Endothelial cell of umbilical vein (primary cell): ENCODE results near the gene ZNF678. TPM values are rescaled to one million over a fixed set of nuclear protein-coding genes. Genes with fewer than 3 reads are reported as not detected.

Experiments used
- BruUV-seq: library from RNA; stranded (reverse); fragments of 400-500 nt; replicated peaks from 2 replicates; lab custom pipeline; 2021; lab: Mats Ljungman, UMichigan
- CTCF ChIA-PET: fragments of 300-600, 350-600 bp; sonication (Branson Sonifier 250); formaldehyde crosslinking; loops from one replicate; lab custom pipeline; 2021; ENCODE audit warnings: antibody characterized with exemption, inconsistent platforms; lab: Charles Lee
- POLR2A ChIA-PET: fragments of 300-600, 350-600 bp; sonication (Branson Sonifier 250); formaldehyde crosslinking; loops from one replicate; lab custom pipeline; 2021; ENCODE audit warnings: antibody characterized with exemption, inconsistent platforms; lab: Charles Lee
- DNase-seq: peaks from one replicate; pipeline ENCODE4 v3.0.0-alpha.2; 2011; ENCODE audit warnings: low read depth, low spot score
- FAIRE-seq: peaks from 2 replicates; lab custom pipeline; 2011; peaks lifted over from hg19 to GRCh38; lab: Jason Lieb, UNC
- H2AFZ ChIP-seq: 2 replicates; pipeline ENCODE4 v1.6.0; 2012; ENCODE audit warnings: low read depth, low read length, control low read depth, inconsistent platforms
- H3K27ac ChIP-seq: 2 replicates; pipeline ENCODE4 v1.5.1; 2011; ENCODE audit warnings: low read depth, mild to moderate bottlenecking, control low read depth, low read length, moderate library complexity; ENCODE audit not compliant: insufficient read depth
- H3K27me3 ChIP-seq, 2 experiments: 2 replicates each; pipeline versions ENCODE4 v1.6.0 to v1.6.1; 2011; ENCODE audit warnings: low read length in 2 of 2, mixed read lengths in 1 of 2; ENCODE audit not compliant: control insufficient read depth in 2 of 2, insufficient read depth in 2 of 2
- H3K36me3 ChIP-seq, 2 experiments: 2 replicates in 1 of 2; 3 replicates in 1 of 2; pipeline ENCODE4 v1.5.1; 2011; ENCODE audit warnings: low read length in 2 of 2, mild to moderate bottlenecking in 1 of 2, moderate library complexity in 1 of 2; ENCODE audit not compliant: control insufficient read depth in 2 of 2, insufficient read depth in 2 of 2; ENCODE audit errors: extremely low read depth in 1 of 2
- H3K4me1 ChIP-seq: 3 replicates; pipeline ENCODE4 v1.5.1; 2011; ENCODE audit warnings: mild to moderate bottlenecking, low read length; ENCODE audit not compliant: control insufficient read depth, insufficient read depth; ENCODE audit errors: extremely low read depth
- H3K4me2 ChIP-seq: 2 replicates; pipeline ENCODE4 v1.6.1; 2011; ENCODE audit warnings: low read length, control low read depth, mixed read lengths; ENCODE audit not compliant: insufficient read depth
- H3K4me3 ChIP-seq, 3 experiments: fragments of 200-600 bp in 1 of 3; sonication (generic), shearing (Covaris generic) in 1 of 3; replicated peaks in 1 of 3; 2 replicates each; pipeline ENCODE4 v1.5.1; 2011 to 2016; ENCODE audit warnings: control low read depth in 3 of 3, low read length in 3 of 3, mild to moderate bottlenecking in 2 of 3, inconsistent platforms in 1 of 3, low read depth in 1 of 3, moderate library complexity in 1 of 3; ENCODE audit not compliant: insufficient read depth in 1 of 3
- H3K79me2 ChIP-seq: 2 replicates; pipeline ENCODE4 v1.6.0; 2012; ENCODE audit warnings: low read length, inconsistent platforms; ENCODE audit not compliant: control insufficient read depth, insufficient read depth
- H3K9ac ChIP-seq: replicated peaks from 2 replicates; pipeline ENCODE3; 2011; ENCODE audit warnings: low read length, control low read depth; ENCODE audit not compliant: insufficient read depth; ENCODE audit errors: extremely low read depth
- H3K9me1 ChIP-seq: replicated peaks from 3 replicates; pipeline ENCODE4 v1.6.0; 2011; ENCODE audit warnings: mild to moderate bottlenecking, low read length; ENCODE audit not compliant: control insufficient read depth, insufficient read depth; ENCODE audit errors: extremely low read depth
- H3K9me3 ChIP-seq: replicated peaks from 2 replicates; pipeline ENCODE4 v1.5.1; 2012; ENCODE audit warnings: low read length, inconsistent platforms; ENCODE audit not compliant: control insufficient read depth, insufficient read depth
- H4K20me1 ChIP-seq: replicated peaks from 2 replicates; pipeline ENCODE3; 2011; ENCODE audit warnings: mild to moderate bottlenecking, low read length; ENCODE audit not compliant: control insufficient read depth, insufficient read depth; ENCODE audit errors: extremely low read depth
- EZH2 ChIP-seq: IDR thresholded peaks from 2 replicates; pipeline ENCODE4 v1.6.1; 2012; ENCODE audit warnings: borderline replicate concordance, low read depth, mild to moderate bottlenecking, moderate library complexity, low read length, inconsistent platforms; ENCODE audit not compliant: severe bottlenecking
- FOS ChIP-seq: IDR thresholded peaks from 2 replicates; pipeline ENCODE4 v1.6.1; 2011; ENCODE audit warnings: mild to moderate bottlenecking, low read length, moderate library complexity, borderline replicate concordance; ENCODE audit not compliant: insufficient read depth
- GATA2 ChIP-seq: IDR thresholded peaks from 2 replicates; pipeline ENCODE4 v1.7.0; 2011; ENCODE audit warnings: low read depth, mild to moderate bottlenecking, moderate library complexity, mixed read lengths, low read length; ENCODE audit not compliant: insufficient read length, insufficient read depth
- JUN ChIP-seq: IDR thresholded peaks from 2 replicates; pipeline ENCODE4 v1.6.1; 2011; ENCODE audit warnings: borderline replicate concordance, low read depth; ENCODE audit not compliant: insufficient read length, insufficient read depth
- MYC ChIP-seq: IDR thresholded peaks from one replicate; pipeline ENCODE4 v1.6.1; 2011; ENCODE audit warnings: mild to moderate bottlenecking, low read depth, low read length
- POLR2A ChIP-seq: IDR thresholded peaks from 2 replicates; pipeline ENCODE4 v1.6.1; 2012; ENCODE audit warnings: low read depth, mild to moderate bottlenecking, control low read depth, low read length
- POLR2AphosphoS5 ChIP-seq: IDR thresholded peaks from 2 replicates; pipeline ENCODE4 v1.6.1; 2012; ENCODE audit warnings: low read depth, mild to moderate bottlenecking, control low read depth, low read length, moderate library complexity; ENCODE audit not compliant: insufficient read depth
- dilution Hi-C: fragments of 300-500 bp; cut with MboI; formaldehyde crosslinking; loops from one replicate; pipeline ENCODE4 v1.15.0; 2019; ENCODE audit warnings: low sequenced_read_pairs; ENCODE audit not compliant: extremely low pct_ligation_motif_present
- intact Hi-C: fragments of 100-400 bp; cut with micrococcal nuclease; formaldehyde crosslinking; loops from one replicate; pipeline ENCODE4 v1.10.0; 2022
- polyA plus RNA-seq, 4 experiments: library from polyadenylated mRNA; depleted of rRNA in 3 of 4; stranded (reverse) in 3 of 4; unstranded in 1 of 4; fragments of >200 nt; gene quantifications; 2 replicates each; pipeline versions ENCODE4 v1.2.1 to v1.2.3, GENCODE V29; 2011 to 2012; ENCODE audit warnings: missing spikeins in 1 of 4
- total RNA-seq: library from RNA; stranded (reverse); gene quantifications from 2 replicates; pipeline ENCODE4 v1.2.3, GENCODE V29; 2021
- TF ChIP-seq, protein P1 (sequence below): IDR thresholded peaks from 2 replicates; pipeline ENCODE4 v1.6.1; 2011; ENCODE audit not compliant: insufficient read depth, insufficient read length
- TF ChIP-seq, protein P2 (sequence below), 2 donors: IDR thresholded peaks; 1 replicate in 1 of 2; 2 replicates in 1 of 2; pipeline ENCODE4 v1.5.1; 2011; ENCODE audit warnings: low read length in 2 of 2, mild to moderate bottlenecking in 2 of 2, moderate library complexity in 2 of 2, control low read depth in 1 of 2, inconsistent platforms in 1 of 2, low read depth in 1 of 2; ENCODE audit not compliant: insufficient read depth in 1 of 2; ENCODE audit errors: extremely low read depth in 1 of 2

Gene ZNF678
- total and polyA plus RNA-seq, 2 donors (not counting 3 experiments of a cell fraction or from before 2014, with no cell fraction given): 2.1 to 7.7 TPM

DNA sequence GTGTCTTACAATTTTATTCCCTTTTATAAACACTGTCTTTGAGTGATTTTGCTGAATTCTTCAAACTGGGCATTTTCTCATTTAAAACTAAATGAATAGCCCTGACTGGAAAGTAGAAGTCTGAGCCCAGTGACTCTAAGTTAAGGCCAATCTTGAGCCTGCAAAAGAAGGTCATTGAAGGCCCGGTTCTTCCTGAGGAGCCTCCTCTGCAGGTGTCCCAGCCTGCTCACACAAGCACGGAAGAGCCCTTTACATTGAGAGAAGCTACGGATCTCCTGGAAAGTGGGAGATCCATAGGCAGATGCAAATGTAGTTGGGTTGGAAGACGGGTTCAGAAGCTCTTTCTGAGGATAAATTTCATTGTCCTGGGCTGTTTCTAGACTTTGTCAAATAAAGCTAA lies 3.9 kb downstream of the ZNF678 start:
- no peak overlapping the region for H3K9ac ChIP-seq
- BruUV-seq: no TSS peak
- intact Hi-C loops (loop anchor here (1.0 to 10.0 kb wide), 2 partner anchors 161 to 518 kb away; partner anchors contain the start of gene ARF1), dilution Hi-C loops (no loop called here)
- H3K36me3 ChIP-seq: no peaks in the 10 kb centered on the region
- H4K20me1 ChIP-seq: no peaks in the 10 kb centered on the region
- no peak overlapping the region for H3K4me2 ChIP-seq
- no peaks in the 10 kb centered on the region for H3K27me3 ChIP-seq
- no peak for DNase-seq
- H3K9me1 ChIP-seq: no peaks in the 10 kb centered on the region
- H3K27ac ChIP-seq: no peak overlapping the region
- no peak for FAIRE-seq
- TF ChIP-seq EZH2 (no peak), POLR2AphosphoS5 (no peak)
- TF ChIP-seq, protein P1, sequence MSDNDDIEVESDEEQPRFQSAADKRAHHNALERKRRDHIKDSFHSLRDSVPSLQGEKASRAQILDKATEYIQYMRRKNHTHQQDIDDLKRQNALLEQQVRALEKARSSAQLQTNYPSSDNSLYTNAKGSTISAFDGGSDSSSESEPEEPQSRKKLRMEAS: no peak
- H3K79me2 ChIP-seq: peaks cover 44% of the 10 kb centered on the region
- no peak overlapping the region for H3K4me3 ChIP-seq
- no peak overlapping the region for H2AFZ ChIP-seq
- H3K9me3 ChIP-seq: no peaks in the 10 kb centered on the region
- H3K4me1 ChIP-seq: peaks cover 5% of the 10 kb centered on the region
- POLR2A ChIA-PET: no interaction called here
- CTCF ChIA-PET: no interaction called here

DNA sequence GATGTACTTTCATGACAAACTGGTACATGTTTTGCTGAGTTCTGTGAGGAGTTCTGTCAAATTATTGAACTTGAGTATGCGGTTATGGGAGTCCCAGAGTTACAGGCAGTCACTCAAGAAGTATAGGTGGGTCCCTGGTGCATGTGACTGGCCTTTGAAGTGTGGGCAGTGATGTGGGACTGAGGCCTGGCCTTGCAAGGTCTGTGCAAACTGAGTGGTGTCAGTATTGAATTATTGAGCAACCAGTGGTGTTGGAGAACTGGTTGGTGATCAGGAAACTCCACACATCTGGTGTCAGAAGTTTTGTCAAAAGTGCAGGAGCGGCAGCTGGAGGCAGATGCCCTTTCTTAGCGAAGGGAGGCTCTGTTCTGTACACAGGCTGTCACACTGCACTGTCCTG lies 5.2 kb downstream of the ZNF678 start:
- CTCF ChIA-PET: no interaction called here
- no peak for FAIRE-seq

More for the DNA sequence above, 5.2 kb downstream of the ZNF678 start:
- dilution Hi-C loops: no loop called here
- TF ChIP-seq POLR2A (no peak), POLR2AphosphoS5 (no peak), JUN (no peak), GATA2 (no peak), FOS (no peak), EZH2 (no peak), MYC (no peak)
- TF ChIP-seq, protein P2, sequence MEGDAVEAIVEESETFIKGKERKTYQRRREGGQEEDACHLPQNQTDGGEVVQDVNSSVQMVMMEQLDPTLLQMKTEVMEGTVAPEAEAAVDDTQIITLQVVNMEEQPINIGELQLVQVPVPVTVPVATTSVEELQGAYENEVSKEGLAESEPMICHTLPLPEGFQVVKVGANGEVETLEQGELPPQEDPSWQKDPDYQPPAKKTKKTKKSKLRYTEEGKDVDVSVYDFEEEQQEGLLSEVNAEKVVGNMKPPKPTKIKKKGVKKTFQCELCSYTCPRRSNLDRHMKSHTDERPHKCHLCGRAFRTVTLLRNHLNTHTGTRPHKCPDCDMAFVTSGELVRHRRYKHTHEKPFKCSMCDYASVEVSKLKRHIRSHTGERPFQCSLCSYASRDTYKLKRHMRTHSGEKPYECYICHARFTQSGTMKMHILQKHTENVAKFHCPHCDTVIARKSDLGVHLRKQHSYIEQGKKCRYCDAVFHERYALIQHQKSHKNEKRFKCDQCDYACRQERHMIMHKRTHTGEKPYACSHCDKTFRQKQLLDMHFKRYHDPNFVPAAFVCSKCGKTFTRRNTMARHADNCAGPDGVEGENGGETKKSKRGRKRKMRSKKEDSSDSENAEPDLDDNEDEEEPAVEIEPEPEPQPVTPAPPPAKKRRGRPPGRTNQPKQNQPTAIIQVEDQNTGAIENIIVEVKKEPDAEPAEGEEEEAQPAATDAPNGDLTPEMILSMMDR (IDR thresholded peaks at IDR 0.05; ENCODE audit: extremely low read depth in 1 of 2, insufficient read depth in 1 of 2, low read depth in 1 of 2, low read length in 2 of 2): no peak
- TF ChIP-seq, protein P1: no peak
- peaks cover 5% of the 10 kb centered on the region for H3K4me1 ChIP-seq
- H3K27ac ChIP-seq: no peak overlapping the region
- DNase-seq: no peak
- BruUV-seq: no TSS peak
- no peak overlapping the region for H3K4me2 ChIP-seq
- no peaks in the 10 kb centered on the region for H3K36me3 ChIP-seq
- no peak overlapping the region for H2AFZ ChIP-seq
- H3K4me3 ChIP-seq: no peak overlapping the region
- intact Hi-C loops: loop anchor here (10.0 kb wide), 1 partner anchor 516 kb away; the partner anchor contains the start of gene ARF1
- no peaks in the 10 kb centered on the region for H3K9me1 ChIP-seq
- no peaks in the 10 kb centered on the region for H3K9me3 ChIP-seq
- POLR2A ChIA-PET: no interaction called here
- no peaks in the 10 kb centered on the region for H4K20me1 ChIP-seq
- no peaks in the 10 kb centered on the region for H3K27me3 ChIP-seq
- no peak overlapping the region for H3K9ac ChIP-seq
- H3K79me2 ChIP-seq: peaks cover 50% of the 10 kb centered on the region
